Measurements from ENCODE around the gene TIFAB.

TIFAB gene

GRCh38 chr5:135472141-135472540, 20.0 kb upstream of the TIFAB start:
- no peak for DNase-seq (ENCODE audit: low read depth)
- no peak overlapping the region for H3K4me3 ChIP-seq (replicated peaks; ENCODE audit: low read depth, low read length)
- TF ChIP-seq, protein P1, sequence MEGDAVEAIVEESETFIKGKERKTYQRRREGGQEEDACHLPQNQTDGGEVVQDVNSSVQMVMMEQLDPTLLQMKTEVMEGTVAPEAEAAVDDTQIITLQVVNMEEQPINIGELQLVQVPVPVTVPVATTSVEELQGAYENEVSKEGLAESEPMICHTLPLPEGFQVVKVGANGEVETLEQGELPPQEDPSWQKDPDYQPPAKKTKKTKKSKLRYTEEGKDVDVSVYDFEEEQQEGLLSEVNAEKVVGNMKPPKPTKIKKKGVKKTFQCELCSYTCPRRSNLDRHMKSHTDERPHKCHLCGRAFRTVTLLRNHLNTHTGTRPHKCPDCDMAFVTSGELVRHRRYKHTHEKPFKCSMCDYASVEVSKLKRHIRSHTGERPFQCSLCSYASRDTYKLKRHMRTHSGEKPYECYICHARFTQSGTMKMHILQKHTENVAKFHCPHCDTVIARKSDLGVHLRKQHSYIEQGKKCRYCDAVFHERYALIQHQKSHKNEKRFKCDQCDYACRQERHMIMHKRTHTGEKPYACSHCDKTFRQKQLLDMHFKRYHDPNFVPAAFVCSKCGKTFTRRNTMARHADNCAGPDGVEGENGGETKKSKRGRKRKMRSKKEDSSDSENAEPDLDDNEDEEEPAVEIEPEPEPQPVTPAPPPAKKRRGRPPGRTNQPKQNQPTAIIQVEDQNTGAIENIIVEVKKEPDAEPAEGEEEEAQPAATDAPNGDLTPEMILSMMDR (IDR thresholded peaks at IDR 0.05; ENCODE audit: low read length, missing control alignments), result no peak

DNA sequence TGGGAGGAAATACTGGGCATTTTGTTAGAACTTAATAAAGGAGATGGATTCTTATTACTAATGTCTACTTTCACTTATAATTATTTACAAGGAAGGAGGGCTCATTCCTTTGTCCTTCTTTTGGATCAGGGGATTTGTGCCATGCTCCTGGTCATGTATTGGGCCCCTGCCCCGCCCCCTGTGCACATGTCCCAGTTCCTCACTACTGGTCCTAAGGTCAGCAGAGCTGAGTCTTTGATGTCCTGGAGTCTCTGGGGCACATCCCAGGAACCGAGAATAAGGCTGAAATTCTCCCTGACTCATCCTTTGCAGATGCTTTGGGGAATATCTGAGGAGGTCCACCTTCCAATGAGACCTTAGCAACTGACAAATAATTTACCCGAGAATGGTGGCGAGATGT, 19.6 kb upstream of the TIFAB start:
- TF ChIP-seq, protein P1 (IDR thresholded peaks at IDR 0.05; ENCODE audit: low read length, missing control alignments), result no peak
- H3K4me3 ChIP-seq (replicated peaks; ENCODE audit: low read depth, low read length), result no peak overlapping the region
- no peak for DNase-seq (ENCODE audit: low read depth)

- no peak for DNase-seq (ENCODE audit: low read depth)
- TF ChIP-seq, protein P1 (IDR thresholded peaks at IDR 0.05; ENCODE audit: low read length, missing control alignments), result no peak
- H3K4me3 ChIP-seq (replicated peaks; ENCODE audit: low read depth, low read length), result no peak overlapping the region
Observed at GRCh38 chr5:135469911-135470310, 17.8 kb upstream of the TIFAB start.

DNA sequence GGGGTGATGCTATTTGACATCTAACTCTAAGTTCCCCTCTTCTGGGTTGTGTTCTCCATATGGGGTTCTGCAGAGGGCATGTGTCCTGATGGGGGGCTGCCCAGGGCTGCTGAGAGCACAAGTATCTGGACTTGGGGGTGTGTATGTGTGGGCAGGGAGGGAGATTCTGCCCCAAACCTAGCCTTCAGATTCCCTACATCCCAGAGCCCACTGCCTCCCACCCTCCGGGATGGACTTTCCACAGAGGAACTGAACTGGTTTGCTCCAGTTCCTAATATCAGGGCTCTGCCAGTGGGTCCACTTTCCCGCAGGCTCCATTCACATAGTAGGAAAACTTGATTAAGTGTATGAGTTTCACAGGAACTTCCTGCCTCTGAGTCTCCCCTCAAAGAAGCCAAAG, 16.4 kb upstream of the TIFAB start:
- no peak overlapping the region for H3K4me3 ChIP-seq (replicated peaks; ENCODE audit: low read depth, low read length)
- TF ChIP-seq, protein P1 (IDR thresholded peaks at IDR 0.05; ENCODE audit: low read length, missing control alignments), result no peak
- DNase-seq (ENCODE audit: low read depth), result no peak

DNA sequence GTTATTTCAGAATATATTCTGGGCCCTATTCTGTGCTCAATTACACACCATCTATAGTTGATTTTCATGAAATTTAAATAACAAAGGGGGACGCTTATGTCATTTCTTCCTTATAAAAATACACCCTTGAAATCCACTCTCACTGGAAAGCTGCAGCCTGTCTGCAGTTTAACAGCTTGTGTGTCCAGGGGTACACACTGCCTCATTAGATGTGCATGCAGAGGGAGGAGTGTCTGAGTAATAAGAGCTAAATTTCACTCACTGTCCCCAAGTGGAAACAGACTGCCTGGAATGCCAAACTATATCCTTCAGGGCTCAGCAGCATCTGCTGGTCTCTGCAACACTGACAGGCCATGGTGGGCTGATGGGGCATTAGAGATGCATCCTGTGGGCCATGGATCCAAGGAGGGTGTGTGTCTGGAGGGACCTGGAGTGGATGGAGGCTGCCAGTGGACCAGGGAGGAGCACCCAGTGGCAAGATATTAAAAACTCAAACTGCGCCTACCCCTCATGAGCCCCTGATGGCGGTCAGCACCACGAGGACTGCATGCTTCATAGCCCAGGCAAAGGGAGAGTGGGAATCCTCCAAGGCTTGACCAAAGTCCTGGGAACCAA, 15.8 kb upstream of the TIFAB start:
- TF ChIP-seq, protein P1 (IDR thresholded peaks at IDR 0.05; ENCODE audit: low read length, missing control alignments), result no peak
- DNase-seq (ENCODE audit: low read depth), result no peak
- no peak overlapping the region for H3K4me3 ChIP-seq (replicated peaks; ENCODE audit: low read depth, low read length)

DNA sequence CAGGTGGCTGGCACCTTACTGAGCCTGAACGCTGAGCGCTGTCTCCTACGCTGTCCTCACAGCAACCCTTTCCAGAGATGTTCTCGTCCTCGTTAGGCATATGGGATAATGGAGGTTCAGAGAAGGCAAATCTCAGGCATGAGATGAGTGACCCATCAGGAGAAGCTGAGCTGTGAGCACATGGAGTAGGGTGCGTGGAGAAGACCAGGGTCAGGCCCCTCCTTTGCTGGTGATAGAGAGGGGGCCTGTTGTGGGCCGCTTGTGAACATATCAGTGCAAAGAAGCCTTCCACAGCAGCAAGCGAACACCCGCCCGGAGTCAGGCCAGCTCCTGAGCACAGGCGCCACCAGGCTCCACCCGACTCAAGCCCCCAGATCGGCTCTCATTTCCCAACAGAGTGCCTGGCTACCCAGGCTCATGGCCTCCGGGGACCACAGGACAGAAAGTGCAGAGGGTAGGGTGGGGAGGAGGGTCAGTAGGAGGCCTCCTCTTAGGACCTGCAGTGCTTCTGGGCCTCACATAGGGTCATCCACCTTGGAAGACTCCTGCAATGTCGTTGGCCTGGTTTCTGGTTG, 15.0 kb upstream of the TIFAB start:
- no peak for DNase-seq (ENCODE audit: low read depth)
- TF ChIP-seq, protein P1 (IDR thresholded peaks at IDR 0.05; ENCODE audit: low read length, missing control alignments), result no peak
- no peak overlapping the region for H3K4me3 ChIP-seq (replicated peaks; ENCODE audit: low read depth, low read length)
